T-helper 22 cell (primary cell): ENCODE results near the gene STARD13.

Experiments used
- DNase-seq: peaks from one replicate; pipeline ENCODE4 v3.0.0-alpha.2; 2020; ENCODE audit warnings: low read depth

STARD13 gene, protein sequence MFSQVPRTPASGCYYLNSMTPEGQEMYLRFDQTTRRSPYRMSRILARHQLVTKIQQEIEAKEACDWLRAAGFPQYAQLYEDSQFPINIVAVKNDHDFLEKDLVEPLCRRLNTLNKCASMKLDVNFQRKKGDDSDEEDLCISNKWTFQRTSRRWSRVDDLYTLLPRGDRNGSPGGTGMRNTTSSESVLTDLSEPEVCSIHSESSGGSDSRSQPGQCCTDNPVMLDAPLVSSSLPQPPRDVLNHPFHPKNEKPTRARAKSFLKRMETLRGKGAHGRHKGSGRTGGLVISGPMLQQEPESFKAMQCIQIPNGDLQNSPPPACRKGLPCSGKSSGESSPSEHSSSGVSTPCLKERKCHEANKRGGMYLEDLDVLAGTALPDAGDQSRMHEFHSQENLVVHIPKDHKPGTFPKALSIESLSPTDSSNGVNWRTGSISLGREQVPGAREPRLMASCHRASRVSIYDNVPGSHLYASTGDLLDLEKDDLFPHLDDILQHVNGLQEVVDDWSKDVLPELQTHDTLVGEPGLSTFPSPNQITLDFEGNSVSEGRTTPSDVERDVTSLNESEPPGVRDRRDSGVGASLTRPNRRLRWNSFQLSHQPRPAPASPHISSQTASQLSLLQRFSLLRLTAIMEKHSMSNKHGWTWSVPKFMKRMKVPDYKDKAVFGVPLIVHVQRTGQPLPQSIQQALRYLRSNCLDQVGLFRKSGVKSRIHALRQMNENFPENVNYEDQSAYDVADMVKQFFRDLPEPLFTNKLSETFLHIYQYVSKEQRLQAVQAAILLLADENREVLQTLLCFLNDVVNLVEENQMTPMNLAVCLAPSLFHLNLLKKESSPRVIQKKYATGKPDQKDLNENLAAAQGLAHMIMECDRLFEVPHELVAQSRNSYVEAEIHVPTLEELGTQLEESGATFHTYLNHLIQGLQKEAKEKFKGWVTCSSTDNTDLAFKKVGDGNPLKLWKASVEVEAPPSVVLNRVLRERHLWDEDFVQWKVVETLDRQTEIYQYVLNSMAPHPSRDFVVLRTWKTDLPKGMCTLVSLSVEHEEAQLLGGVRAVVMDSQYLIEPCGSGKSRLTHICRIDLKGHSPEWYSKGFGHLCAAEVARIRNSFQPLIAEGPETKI

DNA sequence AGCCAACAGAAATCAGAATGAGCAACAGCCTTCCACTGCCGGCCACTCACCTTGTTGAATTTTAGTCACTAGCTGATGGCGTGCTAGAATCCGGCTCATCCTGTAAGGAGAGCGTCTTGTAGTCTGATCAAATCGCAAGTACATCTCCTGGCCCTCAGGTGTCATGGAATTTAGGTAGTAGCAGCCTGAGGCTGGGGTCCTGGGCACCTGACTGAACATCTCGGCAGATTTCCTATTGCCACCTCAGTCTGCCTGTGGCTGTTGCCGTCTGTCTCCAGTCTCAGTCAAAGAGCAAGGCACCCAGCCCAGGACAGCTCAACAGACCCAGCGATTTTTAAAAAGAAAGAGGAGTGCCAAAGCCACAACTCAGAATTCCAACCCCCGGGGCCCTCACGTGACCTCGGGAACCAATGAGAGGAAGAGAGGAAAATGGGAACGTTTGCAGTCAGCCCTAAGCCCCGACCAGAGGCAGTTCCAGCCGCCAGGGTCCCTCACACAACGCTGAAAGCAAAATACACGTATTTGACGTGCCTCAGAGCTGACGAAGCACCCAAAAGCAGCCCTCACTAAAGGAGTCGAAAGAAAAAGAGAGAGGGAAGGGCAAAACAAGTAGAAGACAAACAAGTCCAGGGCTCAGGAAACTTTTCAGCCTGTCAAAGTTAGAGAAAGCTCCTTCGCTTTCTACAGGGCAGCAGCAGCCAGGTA is at the start of gene STARD13:
TSS of gene STARD13 (minus strand) at position 336 of the 705 bp plus-strand sequence. CDS start at position 219, 117 bp downstream.
- DNase-seq = no peak

DNA sequence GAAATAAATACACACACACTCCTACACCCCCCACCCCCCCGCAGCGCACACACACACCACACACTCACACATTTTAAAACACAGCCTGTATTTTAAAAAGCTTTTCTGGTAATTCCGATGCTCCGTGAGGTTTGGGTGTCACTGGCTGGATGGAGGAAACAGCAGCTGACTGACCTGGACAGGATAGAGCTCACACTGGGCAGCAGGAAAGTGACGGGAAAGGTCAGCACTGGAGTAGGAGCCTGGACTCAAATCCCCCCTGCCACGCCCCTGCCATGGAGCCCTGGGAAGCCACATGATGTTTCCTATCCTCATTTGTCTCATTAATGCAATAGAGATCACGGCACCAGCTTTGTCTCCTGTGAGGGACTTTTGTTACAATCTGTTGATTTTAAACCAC is 49.3 kb upstream of the STARD13 start:
- DNase-seq = no peak

DNA sequence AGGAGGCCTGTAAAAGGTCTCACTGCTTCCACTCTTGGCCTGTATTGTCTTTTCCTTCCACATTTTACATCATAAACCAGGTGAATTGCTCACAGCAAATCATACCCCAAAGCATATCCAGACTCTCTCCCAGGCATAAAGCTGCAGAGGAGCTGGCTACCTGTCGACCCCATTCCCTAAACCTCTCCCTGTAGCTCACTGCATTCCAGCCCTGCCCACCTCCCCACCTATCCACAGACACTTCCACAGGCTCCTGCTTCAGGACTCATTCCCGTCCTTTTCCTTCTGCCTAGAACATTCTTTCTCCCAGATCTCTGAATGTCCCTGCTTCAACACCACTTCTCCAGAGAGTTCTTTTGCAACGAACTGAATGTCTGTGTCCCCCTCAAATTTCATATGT is 46.4 kb upstream of the STARD13 start:
- DNase-seq = no peak

DNA sequence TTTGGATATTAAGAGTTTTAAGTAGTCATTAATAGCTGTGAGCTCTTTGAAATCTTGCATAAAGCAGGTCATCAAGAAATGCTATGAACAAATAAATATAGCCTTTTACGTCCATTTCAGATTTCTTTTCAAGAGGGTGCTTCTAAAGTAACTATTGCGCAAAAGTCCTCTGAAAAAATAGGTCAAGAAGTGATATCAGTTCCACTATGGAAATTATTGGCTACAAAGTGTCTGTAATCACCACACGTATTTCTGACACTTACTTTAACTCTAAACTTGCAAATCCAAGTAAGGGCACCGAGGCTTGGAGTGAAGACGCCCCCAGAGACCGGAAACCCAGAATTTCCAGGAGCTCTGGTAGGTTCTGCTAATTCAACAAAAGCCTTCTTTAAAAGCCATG is 44.9 kb upstream of the STARD13 start:
- DNase-seq = no peak

DNA sequence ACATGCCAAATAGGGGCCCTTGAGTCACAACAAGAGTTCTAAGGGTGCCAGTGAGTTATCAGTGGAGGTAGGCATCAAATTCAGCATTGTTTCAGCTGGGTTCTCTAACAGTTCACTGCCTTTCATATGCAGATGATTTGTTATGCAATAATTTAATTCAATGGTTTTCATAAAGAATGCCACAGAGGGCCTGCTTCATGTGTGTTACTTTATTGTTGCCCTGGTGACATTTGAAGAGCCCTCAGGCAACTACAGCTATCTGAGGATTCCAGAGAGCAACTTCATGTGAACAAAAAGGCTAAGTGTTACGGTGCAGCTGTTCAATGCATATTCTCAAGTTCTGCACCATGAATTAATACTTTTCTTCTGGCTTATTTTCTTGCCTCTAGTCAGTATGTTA is 43.1 kb upstream of the STARD13 start:
- no peak for DNase-seq

DNA sequence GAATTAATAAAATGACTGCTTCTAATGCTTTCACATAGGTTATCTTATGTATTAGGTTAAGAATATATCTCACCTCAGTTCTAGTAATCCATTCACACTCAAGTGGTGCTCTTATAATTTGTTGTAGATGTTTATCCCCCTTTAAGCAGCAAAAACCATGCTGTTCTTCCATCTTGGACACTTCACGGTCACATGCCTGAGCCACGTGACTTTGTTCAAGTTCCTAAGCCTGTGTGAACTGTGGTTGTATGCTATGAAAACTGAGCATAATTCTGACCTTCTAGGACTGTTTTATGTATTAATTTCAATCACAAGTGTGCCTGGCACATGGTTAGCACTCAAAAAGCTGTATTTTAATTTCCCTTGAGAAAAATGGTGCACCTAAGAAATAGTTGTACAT is 41.2 kb upstream of the STARD13 start:
- DNase-seq = no peak

DNA sequence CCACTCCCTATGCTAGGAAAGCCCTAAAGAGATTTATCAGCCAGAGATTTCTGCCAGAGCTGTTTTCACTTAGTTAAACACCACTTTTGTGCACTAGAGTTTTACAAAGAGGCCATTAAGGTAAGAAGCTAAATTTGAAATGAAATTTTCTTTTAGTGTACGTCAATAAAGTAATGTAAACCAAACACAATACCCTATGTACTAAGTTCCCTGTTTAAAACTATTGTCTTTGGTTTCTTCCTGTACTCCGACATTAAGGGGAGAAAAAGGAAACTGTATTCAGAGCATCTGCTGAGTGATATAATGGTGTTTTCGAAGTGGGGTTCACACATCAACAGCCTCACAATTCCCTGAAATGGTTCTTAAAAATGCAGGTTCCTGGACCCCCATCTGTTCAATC is 40.7 kb upstream of the STARD13 start:
- no peak for DNase-seq

DNA sequence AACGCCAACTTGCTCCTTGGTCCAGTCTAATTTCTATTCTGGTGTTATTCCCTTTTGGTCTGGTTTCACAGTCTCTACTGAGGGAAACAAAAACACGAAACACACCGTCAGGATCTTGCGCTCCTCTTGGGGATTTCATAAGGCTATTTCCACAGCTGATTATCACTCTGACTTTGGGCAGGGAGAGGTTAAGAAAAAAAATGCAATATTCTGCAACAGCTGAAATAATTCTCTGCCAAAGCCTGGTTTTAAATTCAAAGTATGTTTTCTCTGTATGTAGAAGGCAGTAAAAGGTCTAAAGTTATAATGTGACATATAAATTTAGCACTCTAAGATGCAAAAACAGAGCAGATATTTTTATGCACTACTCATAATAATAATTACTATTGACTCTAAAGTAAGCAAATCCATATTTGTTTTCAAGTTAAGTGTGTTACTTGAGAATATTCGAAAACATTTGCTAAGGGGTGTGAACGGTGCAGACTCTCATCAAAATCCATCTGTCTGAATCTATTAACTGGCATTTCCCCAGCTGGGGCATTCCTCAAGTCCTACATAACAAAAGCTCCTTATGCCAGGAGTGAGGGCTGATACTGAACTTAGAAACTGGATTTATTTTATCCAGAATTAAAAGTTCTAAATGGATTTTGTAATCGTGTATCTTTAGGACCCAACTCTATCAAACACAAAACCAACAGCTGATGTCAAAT is 38.4 kb upstream of the STARD13 start:
- DNase-seq = no peak

DNA sequence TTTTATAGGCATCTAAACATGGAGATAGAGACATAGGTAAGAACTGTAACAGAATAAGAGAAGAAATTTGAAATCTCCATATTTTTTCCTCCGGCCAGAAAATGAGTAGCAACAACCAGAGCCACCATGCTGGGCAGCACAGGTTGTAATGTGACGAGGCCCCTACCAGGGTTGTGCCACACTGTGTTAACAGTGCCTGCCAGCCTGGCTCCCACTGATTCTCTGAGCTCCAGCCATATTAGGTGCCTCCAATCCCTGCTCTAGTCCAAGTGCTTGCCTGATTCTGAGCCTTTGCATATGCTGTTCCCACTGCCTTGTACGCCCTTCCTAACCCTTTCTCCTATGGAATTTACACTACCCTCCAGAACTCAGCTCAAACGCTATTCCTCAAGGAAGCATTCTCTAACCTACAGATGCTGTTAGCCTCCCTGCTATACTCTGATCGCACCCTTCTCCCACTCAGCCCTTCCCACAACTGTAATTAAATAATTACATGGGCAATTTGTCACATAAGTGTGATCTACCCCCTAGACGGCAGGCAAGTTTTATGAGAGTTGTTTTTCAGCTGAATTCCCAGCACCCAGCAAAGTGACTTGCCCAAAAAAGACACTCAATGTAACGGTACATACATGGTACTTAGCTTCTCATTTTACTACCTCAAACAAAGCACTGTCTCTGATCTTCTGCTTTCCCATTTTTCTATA is 37.6 kb upstream of the STARD13 start:
- DNase-seq = no peak

DNA sequence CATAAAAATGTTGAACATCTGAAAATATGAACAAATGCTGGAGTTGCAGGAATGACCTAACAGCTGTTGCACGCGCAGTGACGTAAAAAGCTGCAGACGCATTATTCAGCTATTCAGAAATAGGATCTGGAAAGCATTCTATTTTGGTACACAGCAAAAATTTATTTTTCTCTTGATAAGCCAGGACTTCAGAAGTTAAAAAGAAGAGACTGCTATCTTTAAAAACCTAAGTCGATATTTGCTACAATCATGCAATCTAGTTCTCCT is 36.9 kb upstream of the STARD13 start:
- no peak for DNase-seq

DNA sequence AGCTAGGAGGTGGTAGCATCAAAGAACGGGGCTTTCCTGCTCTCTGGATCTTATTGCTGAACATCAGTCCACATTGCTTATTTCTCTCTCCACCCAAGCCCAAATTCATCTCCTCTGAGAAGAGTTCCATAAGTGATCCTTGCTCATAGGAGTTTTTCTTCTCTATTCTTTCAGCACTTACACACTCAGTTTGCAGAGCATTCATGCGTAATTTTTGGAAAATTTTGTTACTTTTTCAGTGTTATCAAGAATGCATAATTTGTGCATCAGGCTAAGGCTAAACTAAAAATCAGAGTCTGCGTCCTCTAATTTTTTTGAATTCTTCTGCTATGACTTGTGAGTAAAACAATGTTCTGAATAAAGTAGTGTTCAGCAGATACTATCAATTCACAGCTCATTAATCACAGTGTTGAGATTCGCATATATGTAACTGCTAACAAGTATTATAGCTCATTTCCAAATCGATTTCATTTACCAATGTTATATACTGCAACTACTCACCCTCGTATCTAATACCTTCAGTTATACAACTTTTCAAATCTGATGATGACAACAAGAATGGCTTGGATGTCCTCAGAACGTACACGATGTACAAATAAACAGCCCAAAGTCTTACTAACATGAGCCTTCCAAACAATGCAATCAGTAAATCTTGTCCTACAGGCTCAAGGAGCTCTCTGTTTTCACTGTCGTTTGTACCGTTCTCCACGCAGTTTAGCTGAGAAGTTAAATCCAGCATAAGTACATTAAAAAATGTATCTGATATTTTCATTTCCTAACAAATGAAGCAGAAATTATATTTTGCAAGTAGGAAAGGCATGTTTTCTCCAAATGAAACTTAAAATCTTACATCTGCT is 36.4 kb upstream of the STARD13 start:
- DNase-seq = no peak

DNA sequence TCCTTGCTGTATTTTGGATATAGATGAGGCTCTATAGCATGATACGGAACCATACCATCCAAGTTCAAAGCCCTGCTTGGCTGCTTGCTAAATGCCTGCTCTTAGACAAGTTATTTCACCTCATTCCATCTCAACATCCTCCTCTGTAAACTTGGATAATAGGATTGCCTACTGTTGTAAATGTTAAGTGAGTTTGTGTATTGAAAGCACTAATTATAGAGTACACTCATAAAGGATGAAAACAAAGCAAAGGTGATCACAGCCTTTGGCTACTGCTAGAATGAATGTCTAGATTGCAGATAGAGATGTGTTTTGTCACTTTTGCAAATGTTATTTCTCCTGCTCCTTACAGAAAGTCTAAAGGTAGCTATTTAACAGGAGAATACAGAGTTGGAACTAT is 34.3 kb upstream of the STARD13 start:
- no peak for DNase-seq

DNA sequence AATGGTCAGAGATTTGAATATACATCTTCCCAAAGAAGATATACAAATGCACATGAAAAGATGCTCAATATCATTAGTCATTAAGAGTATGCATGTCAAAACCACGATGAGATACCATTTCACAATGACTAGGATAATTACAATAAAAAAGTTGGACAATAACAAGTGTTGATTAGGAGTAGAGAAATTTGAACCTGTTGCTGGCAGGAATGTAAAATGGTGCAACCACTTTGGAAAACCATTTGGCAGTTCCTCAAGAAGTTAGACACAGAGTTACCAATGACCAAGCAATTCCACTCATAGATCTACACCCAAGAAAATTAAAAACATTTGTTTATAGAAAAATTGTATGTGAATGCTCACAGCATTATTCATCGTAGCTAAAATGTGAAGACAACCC is 33.2 kb upstream of the STARD13 start:
- DNase-seq = no peak

DNA sequence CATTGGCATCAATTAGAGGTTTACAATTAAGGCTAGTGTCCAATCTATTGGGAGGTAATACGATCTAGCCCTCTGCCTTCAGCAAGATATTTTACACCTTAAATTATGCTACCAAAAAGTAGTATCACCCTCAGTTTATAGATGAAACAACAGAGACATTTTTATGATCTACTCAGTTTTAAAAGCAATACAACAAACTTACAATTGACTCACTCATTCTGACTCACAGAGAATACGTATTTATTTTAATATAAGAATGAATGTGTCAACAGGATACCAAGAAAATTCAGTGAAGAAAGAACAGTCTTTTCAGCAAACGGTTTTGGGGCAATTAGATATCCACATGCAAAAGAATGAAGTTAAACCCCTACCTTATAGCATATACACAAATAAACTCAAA is 32.5 kb upstream of the STARD13 start:
- DNase-seq = no peak

DNA sequence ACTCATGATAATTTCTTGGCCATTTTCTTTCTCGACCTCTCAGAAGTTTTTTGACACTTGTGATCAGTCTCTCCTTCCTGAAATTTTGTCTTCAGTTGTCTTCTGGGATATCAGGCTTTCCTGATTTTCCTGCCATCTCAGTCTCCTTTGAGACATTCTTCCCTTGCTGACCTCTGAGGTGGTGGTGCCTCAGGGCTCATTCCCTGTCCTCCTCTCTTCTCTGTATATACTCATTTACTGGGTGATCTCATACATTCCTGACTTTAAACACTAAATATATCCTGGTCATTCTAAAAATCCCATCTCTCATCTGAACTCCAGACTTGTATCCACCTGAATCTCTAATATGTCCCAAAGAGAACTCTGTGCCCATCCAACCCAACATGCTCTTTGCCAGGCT is 31.3 kb upstream of the STARD13 start:
- no peak for DNase-seq

DNA sequence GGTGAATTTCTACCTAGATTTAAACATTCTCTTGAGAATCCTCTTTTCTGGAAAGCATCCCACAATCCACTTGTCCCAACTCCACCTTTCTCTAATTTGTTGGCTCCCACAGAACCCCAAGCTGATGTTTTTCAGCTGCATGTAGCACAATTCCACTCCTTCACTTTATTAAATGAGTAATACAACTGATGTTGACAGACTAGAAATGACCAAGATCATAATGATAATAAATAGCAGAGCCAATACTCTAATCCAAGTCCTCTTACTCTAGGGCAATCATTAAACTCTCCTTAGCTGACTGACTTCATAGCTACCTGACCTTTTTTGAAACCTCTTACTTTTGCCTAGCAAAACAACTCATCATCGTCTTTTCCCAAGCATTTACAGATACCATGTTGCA is 27.9 kb upstream of the STARD13 start:
- DNase-seq = no peak

DNA sequence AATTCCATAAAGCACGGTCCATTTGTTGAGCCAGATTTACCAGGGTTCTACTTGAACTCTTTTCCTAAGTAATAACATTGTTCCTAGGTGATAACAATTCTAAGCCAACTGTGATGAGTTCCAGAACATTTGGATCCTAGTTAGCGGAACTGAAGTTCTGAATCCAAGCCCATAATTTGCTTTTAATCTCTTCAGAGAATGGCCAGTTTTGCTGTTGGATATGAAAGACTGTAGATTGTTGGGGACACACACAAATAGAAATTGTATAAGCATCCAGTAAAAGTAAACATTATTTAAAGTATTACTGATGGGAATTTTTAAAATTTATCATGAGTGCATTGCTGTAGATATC is 27.3 kb upstream of the STARD13 start:
- DNase-seq = no peak

DNA sequence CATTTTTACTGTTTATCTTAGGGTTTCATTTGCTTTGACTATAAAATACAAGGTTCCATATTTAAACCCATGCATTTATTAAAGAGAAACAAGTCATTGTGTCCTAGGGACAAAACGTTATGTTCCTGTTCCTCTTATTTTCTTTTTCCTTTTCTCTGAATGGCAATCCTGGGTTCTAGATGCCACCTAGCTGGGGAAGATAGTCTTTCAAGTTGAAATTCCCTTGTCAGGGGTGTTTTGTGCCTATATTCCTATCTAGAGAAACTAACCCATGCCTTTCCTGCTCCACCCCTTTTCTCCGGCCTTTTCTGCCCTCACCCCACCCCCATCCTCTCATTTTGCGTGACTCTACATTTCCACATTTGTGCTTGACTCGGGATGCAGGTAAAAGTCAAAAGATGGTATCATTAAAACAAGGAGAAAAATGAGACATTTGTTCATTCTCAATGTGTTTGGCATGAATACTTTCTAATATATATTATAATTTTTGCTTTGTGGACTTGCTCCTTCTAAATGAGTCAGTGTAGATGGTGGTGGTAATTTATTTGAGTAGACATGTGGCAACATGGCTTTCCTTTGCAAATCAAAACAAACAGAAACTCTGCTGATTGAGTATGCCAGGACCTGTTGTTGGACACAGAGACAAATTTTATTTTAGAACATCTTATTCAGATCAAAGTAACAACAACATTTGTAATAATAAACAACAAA is 26.8 kb upstream of the STARD13 start:
- DNase-seq = no peak

DNA sequence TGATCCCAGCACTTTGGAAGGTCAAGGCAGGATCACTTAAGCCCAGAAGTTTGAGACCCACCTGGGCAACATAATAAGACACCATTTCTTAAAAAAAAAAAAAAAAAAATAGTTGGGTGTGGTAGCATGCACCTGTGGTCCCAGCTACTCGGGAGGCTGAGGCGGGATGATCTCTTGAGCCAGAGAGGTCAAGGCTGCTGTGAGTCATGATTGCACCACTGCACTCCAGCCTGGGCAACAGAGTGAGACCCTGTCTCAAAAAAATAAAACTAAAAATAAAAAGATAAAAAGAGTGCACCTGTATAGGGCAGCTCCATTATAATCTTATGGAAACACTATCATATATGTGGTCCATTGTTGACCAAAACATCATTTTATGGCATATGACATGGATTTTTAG is 25.5 kb upstream of the STARD13 start:
- no peak for DNase-seq
